HepG2 (cell line): ENCODE measurements around the gene SEMA4B. TPM values are rescaled to one million over a fixed set of nuclear protein-coding genes. Genes with fewer than 3 reads are reported as not detected.

Experiments used
- ATAC-seq: fragments of 200-7000 bp; cut with Tn5 transposase; 3 replicates; pipeline ENCODE4 v1.9.1; 2020; ENCODE audit warnings: mild to moderate bottlenecking, moderate library complexity
- BruUV-seq: library from RNA; stranded (reverse); fragments of 400-500 nt; replicated peaks from 2 replicates; lab custom pipeline; 2021; lab: Mats Ljungman, UMichigan
- CTCF ChIA-PET: fragments of 300-600 bp; formaldehyde crosslinking; extraction: SDS; loops from one replicate; lab custom pipeline; 2021; ENCODE audit warnings: low total read pairs, inconsistent platforms, low intra/inter-chr PET ratio; lab: Yijun Ruan, JAX
- POLR2A ChIA-PET: fragments of 350-600 bp; sonication (Branson Sonifier 250); formaldehyde crosslinking; loops from one replicate; lab custom pipeline; 2020; ENCODE audit warnings: antibody characterized with exemption, inconsistent platforms; lab: Yijun Ruan, JAX
- DNase-seq: peaks from one replicate; pipeline ENCODE4 v3.0.0-alpha.2; 2015; ENCODE audit warnings: low spot score
- FAIRE-seq: peaks from 3 replicates; lab custom pipeline; 2011; peaks lifted over from hg19 to GRCh38; lab: Jason Lieb, UNC
- H2AFZ ChIP-seq: one replicate; pipeline ENCODE4 v1.6.1; 2011; ENCODE audit warnings: low read length, inconsistent platforms
- H3K27ac ChIP-seq: fragments of 300-600 bp; 3 replicates; pipeline ENCODE4 v1.8.0; 2011; ENCODE audit warnings: mixed run types, mild to moderate bottlenecking, mixed read lengths, low read length, inconsistent platforms; ENCODE audit not compliant: insufficient read depth; ENCODE audit errors: extremely low read length
- H3K27me3 ChIP-seq, 2 experiments: fragments of 200-600 bp in 1 of 2; 2 replicates in 1 of 2; 3 replicates in 1 of 2; pipeline versions ENCODE4 v1.6.0 to v1.8.0; 2011; ENCODE audit warnings: low read length in 2 of 2, mild to moderate bottlenecking in 2 of 2, moderate library complexity in 2 of 2, inconsistent platforms in 1 of 2; ENCODE audit not compliant: insufficient read depth in 2 of 2, control insufficient read depth in 1 of 2
- H3K36me3 ChIP-seq, 2 experiments: fragments of 200-600 bp in 1 of 2; replicated peaks in 1 of 2; 2 replicates in 1 of 2; 3 replicates in 1 of 2; pipeline versions ENCODE4 v1.5.1 to v1.8.0; 2011; ENCODE audit warnings: low read length in 2 of 2, inconsistent platforms in 1 of 2; ENCODE audit not compliant: insufficient read depth in 2 of 2, control insufficient read depth in 1 of 2
- H3K4me1 ChIP-seq: 2 replicates; pipeline ENCODE4 v1.5.1; 2012; ENCODE audit warnings: low read length, inconsistent platforms; ENCODE audit not compliant: insufficient read depth
- H3K4me2 ChIP-seq: 2 replicates; pipeline ENCODE4 v1.6.0; 2011; ENCODE audit warnings: low read depth, low read length, inconsistent platforms
- H3K4me3 ChIP-seq, 3 experiments: fragments of 200-600 bp in 1 of 3; sonication (generic), shearing (Covaris generic) in 1 of 3; replicated peaks in 1 of 3; 2 replicates each; pipeline ENCODE4 v1.5.1; 2011 to 2016; ENCODE audit warnings: low read length in 3 of 3, inconsistent platforms in 2 of 3, low read depth in 2 of 3, mild to moderate bottlenecking in 2 of 3, control low read depth in 1 of 3, mixed read lengths in 1 of 3; ENCODE audit not compliant: insufficient read depth in 1 of 3
- H3K79me2 ChIP-seq: one replicate; pipeline ENCODE4 v1.6.1; 2011; ENCODE audit warnings: low read length, inconsistent platforms; ENCODE audit not compliant: insufficient read depth
- H3K9ac ChIP-seq: 2 replicates; pipeline ENCODE4 v1.6.0; 2011; ENCODE audit warnings: mild to moderate bottlenecking, low read depth, low read length, inconsistent platforms; ENCODE audit not compliant: insufficient read depth
- H3K9me3 ChIP-seq: 2 replicates; pipeline ENCODE4 v1.5.1; 2012; ENCODE audit warnings: mild to moderate bottlenecking, low read length
- H4K20me1 ChIP-seq: 2 replicates; pipeline ENCODE4 v1.6.0; 2011; ENCODE audit warnings: inconsistent platforms, mild to moderate bottlenecking, low read length, moderate library complexity; ENCODE audit not compliant: insufficient read depth
- ATF7-NPFF ChIP-seq: sonication (generic); formaldehyde crosslinking; IDR thresholded peaks from 2 replicates; pipeline ENCODE4 v1.8.1; 2023; ENCODE audit warnings: mild to moderate bottlenecking, low read depth, missing genetic modification reagents, moderate library complexity
- CREM ChIP-seq, 2 experiments: sonication (generic) in 1 of 2; formaldehyde crosslinking in 1 of 2; IDR thresholded peaks; 2 replicates each; pipeline versions ENCODE4 v1.4.0 to v1.6.1; 2016 to 2020; ENCODE audit warnings: antibody characterized with exemption in 1 of 2, mild to moderate bottlenecking in 1 of 2, missing genetic modification reagents in 1 of 2
- DRAP1 ChIP-seq: IDR thresholded peaks from 2 replicates; pipeline ENCODE4 v1.6.1; 2016; ENCODE audit warnings: missing genetic modification reagents, missing compliant biosample characterization
- MYPOP ChIP-seq: sonication (generic); formaldehyde crosslinking; IDR thresholded peaks from 2 replicates; pipeline ENCODE4 v1.8.1; 2023; ENCODE audit warnings: mild to moderate bottlenecking, moderate library complexity, missing genetic modification reagents
- NR3C1 ChIP-seq: sonication (generic); formaldehyde crosslinking; IDR thresholded peaks from 2 replicates; pipeline ENCODE4 v1.4.0; 2020; ENCODE audit warnings: missing genetic modification reagents
- PAF1 ChIP-seq: IDR thresholded peaks from 2 replicates; pipeline ENCODE4 v1.6.1; 2016; ENCODE audit warnings: missing genetic modification reagents, missing compliant biosample characterization
- POLR2A ChIP-seq, 2 experiments: IDR thresholded peaks; 2 replicates each; pipeline ENCODE4 v1.6.1; 2011; ENCODE audit warnings: low read depth in 2 of 2, low read length in 2 of 2, mild to moderate bottlenecking in 1 of 2, moderate library complexity in 1 of 2; ENCODE audit not compliant: insufficient read depth in 1 of 2
- PPARG ChIP-seq: conservative IDR thresholded peaks from 2 replicates; pipeline ENCODE4 v1.6.1; 2016; ENCODE audit warnings: missing biosample characterization, missing genetic modification reagents
- ZNF138 ChIP-seq: sonication (generic); formaldehyde crosslinking; IDR thresholded peaks from 2 replicates; pipeline ENCODE4 v1.5.0; 2020; ENCODE audit warnings: mild to moderate bottlenecking, low read depth, missing genetic modification reagents
- ZNF605 ChIP-seq: sonication (generic); formaldehyde crosslinking; IDR thresholded peaks from 2 replicates; pipeline ENCODE4 v1.8.0; 2022; ENCODE audit warnings: mild to moderate bottlenecking, missing genetic modification reagents
- ZNF615 ChIP-seq: sonication (generic); formaldehyde crosslinking; IDR thresholded peaks from 2 replicates; pipeline ENCODE4 v1.5.0; 2020; ENCODE audit warnings: mild to moderate bottlenecking, missing genetic modification reagents, borderline replicate concordance
- WGBS: methylation state at CpG from one replicate; pipeline ENCODE4 v1.1.6; 2017; ENCODE audit warnings: low lambda C conversion rate; 5-methylcytosine and 5-hydroxymethylcytosine counted together
- in situ Hi-C: cut with HindIII; loops from 2 replicates; pipeline ENCODE4 v1.10.0; 2017; ENCODE audit warnings: low pct_unique_long_range_greater_than_20kb; ENCODE audit not compliant: extremely low pct_ligation_motif_present
- intact Hi-C: fragments of 100-400 bp; cut with micrococcal nuclease; formaldehyde crosslinking; loops from one replicate; pipeline ENCODE4 v1.10.0; 2022; ENCODE audit not compliant: unreplicated experiment
- polyA plus RNA-seq, 8 experiments: library from polyadenylated mRNA; depleted of rRNA in 3 of 8; stranded (reverse) in 7 of 8; unstranded in 1 of 8; fragments of >200 nt; fragmentation: Illumina TruSeq in 4 of 8; extraction: Trizol in 4 of 8; gene quantifications; 2 replicates each; pipeline versions ENCODE4 v1.2.1 to v1.2.3, GENCODE V29; 2011 to 2016; ENCODE audit warnings: low read depth in 4 of 8, missing spikeins in 1 of 8, mixed read lengths in 1 of 8; ENCODE audit not compliant: insufficient read depth in 1 of 8
- total RNA-seq, 5 experiments: library from RNA; depleted of rRNA; stranded (reverse); fragments of >200 nt; fragmentation: Illumina TruSeq; extraction: Trizol; gene quantifications; 2 replicates each; pipeline ENCODE4 v1.2.3, GENCODE V29; 2016; ENCODE audit warnings: low read depth in 1 of 5
- TF ChIP-seq, protein P1 (sequence below): sonication (generic); formaldehyde crosslinking; IDR thresholded peaks from 2 replicates; pipeline ENCODE4 v1.5.0; 2020; ENCODE audit warnings: mild to moderate bottlenecking, missing genetic modification reagents
- TF ChIP-seq, protein P2 (sequence below): sonication (generic); formaldehyde crosslinking; IDR thresholded peaks from 2 replicates; pipeline ENCODE4 v1.4.0; 2020; ENCODE audit warnings: missing genetic modification reagents

SEMA4B gene
- total and polyA plus RNA-seq, 2 of the 13 experiments (the other 11 are each of a cell fraction or from before 2014, with no cell fraction given): 2.1 to 17.0 TPM

DNA sequence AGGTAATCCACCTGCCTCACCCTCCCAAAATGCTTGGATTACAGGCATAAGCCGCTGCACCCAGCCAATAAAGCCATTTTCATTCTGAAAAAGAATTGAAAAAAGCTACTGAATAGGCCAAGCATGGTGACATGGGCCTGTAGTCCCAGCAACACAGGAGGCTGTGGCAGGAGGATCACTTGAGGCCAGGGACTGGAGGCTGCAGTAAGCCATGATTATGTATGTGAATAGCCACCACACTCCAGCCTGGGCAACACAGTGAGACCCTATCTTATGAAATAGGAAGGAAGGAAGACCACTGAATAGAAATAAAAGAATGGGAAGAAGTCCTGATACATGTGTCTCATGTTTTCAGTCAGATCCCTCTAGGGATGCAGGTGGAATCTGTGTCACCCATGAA, 36.0 kb upstream of the SEMA4B start (continued):
- peak; percentile 4; the same call in 1 of the 2 replicates for TF ChIP-seq MYPOP

DNA sequence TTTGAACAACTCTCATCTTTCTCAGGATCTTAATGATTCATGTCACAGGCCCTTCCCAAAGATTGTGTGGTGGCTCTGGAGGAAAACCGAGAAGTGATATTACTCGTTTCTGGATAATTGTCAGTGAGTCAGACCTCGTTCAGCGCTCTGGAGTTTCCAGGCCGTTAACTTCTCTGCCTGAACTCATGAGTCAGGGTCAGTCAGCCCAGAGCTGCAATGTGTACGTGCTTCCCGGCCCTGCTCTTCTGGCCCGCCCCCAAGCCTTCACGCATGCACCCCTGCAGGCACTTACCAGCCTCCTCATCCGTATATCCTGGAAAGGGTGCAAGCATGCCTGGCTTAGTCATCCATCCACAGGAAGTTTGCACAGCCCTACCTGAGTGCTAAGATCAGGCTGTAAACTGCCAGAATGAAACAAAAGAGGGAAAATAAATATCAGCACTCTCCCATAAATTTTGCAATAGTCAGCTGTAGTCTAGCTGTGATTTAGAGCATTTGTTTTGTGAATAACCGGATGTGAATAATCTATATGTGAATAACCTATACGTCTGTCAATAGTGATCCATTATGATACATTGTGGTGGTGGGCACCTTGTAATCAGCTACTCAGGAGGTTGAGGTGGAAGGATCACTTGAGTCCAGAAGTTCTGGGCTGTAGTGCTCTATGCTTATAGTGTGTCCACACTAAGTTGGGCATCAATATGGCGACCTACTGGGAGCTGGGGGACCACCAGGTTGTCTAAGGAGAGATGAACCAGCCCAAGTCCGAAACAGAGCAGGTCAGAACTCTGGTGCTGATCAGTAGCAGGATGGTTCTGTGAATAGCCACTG, 35.3 kb upstream of the SEMA4B start:
- peak overlapping the region; percentile 59 for H3K4me2 ChIP-seq
- no peaks in the 10 kb centered on the region for H3K79me2 ChIP-seq
- intact Hi-C loops (no loop called here), in situ Hi-C loops (no loop called here)
- ChIA-PET POLR2A (interaction anchor here (1.0 to 1.4 kb wide), 3 partner anchors 21 to 67 kb away, joined by 3 to 8 read pairs (median 3); no protein-coding TSS in a partner anchor), CTCF (no interaction called here)
- H3K36me3 ChIP-seq: no peaks in the 10 kb centered on the region
- no peak overlapping the region for H2AFZ ChIP-seq
- peak overlapping the region in 1 of 3 experiments; percentile 6; a peak in 1 of 6 replicates for H3K4me3 ChIP-seq
- H3K27me3 ChIP-seq: no peaks in the 10 kb centered on the region
- ATAC-seq (peak; percentile 98), FAIRE-seq (peak; percentile 91), DNase-seq (peak; percentile 95)
- H4K20me1 ChIP-seq: no peaks in the 10 kb centered on the region
- H3K27ac ChIP-seq: peak overlapping the region; percentile 60
- peaks cover 67% of the 10 kb centered on the region for H3K4me1 ChIP-seq
- 7% methylated on average over 13 of the region's 14 CpGs for WGBS
- no peaks in the 10 kb centered on the region for H3K9me3 ChIP-seq
- BruUV-seq: no TSS peak
- 0 out of 2 replicates have a peak overlapping the region, but pooled peaks have one; percentile 6 for H3K9ac ChIP-seq
- no peak for TF ChIP-seq PAF1 (CRISPR knock-in tag)
- no peak for TF ChIP-seq ATF7-NPFF (CRISPR knock-in tag)
- TF ChIP-seq ZNF615 (CRISPR knock-in tag): no peak
- TF ChIP-seq CREM (IDR thresholded peaks at IDR 0.05): peak; percentile 70; the same call in 1 of the 2 replicates
- no peak for TF ChIP-seq CREM (CRISPR knock-in tag; IDR thresholded peaks at IDR 0.05)
- TF ChIP-seq NR3C1 (CRISPR knock-in tag): no peak
- peak; percentile 73; the same call in 1 of the 2 replicates for TF ChIP-seq ZNF605 (CRISPR knock-in tag)
- no peak for TF ChIP-seq PPARG (CRISPR knock-in tag)
- TF ChIP-seq, protein P1, sequence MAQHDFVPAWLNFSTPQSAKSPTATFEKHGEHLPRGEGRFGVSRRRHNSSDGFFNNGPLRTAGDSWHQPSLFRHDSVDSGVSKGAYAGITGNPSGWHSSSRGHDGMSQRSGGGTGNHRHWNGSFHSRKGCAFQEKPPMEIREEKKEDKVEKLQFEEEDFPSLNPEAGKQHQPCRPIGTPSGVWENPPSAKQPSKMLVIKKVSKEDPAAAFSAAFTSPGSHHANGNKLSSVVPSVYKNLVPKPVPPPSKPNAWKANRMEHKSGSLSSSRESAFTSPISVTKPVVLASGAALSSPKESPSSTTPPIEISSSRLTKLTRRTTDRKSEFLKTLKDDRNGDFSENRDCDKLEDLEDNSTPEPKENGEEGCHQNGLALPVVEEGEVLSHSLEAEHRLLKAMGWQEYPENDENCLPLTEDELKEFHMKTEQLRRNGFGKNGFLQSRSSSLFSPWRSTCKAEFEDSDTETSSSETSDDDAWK (CRISPR knock-in tag): no peak
- TF ChIP-seq, protein P2, sequence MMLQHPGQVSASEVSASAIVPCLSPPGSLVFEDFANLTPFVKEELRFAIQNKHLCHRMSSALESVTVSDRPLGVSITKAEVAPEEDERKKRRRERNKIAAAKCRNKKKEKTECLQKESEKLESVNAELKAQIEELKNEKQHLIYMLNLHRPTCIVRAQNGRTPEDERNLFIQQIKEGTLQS (CRISPR knock-in tag): peak; percentile 89
- no peak for TF ChIP-seq ZNF138 (CRISPR knock-in tag)
- TF ChIP-seq POLR2A (IDR thresholded peaks at IDR 0.05; ENCODE audit: insufficient read depth in 1 of 2, low read depth in 2 of 2, low read length in 2 of 2): peak in 1 of 2 experiments; percentile 62; a peak in 2 of 4 replicates
- peak; percentile 80 for TF ChIP-seq DRAP1
